GM19023 (cell line): ENCODE measurements around the gene IL26.
"Not testable (repeated sequence)": the region's sequence is repeated elsewhere in the genome, so short reads cannot be mapped to it uniquely, and the experiment has no call there.

Source experiments
- ATAC-seq: cut with Tn5 transposase; IDR thresholded peaks from one replicate; pipeline ENCODE4 v1.9.1; 2021; ENCODE audit warnings: mild to moderate bottlenecking, moderate library complexity; ENCODE audit not compliant: unreplicated experiment

IL26 gene

DNA sequence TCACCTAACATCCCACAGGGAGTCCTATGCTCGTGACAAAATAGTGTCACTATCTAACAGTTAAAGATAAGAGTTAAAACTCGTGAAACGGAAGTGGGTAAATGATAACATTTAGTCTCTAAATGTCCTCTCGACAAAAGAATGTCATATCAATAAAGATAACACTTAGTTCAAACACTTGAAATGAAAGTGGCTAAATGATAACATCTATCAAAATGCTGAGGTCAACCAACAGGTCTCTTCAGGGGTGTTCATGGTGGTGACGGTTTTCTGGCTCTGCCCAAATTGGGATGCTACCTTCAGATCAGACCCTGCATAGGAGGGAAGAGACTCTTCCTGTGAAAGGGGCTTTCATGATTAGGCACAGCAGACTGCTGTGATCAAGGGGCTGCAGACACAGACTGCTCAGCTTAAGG lies 22.1 kb downstream of the IL26 start:
- no peak for ATAC-seq

DNA sequence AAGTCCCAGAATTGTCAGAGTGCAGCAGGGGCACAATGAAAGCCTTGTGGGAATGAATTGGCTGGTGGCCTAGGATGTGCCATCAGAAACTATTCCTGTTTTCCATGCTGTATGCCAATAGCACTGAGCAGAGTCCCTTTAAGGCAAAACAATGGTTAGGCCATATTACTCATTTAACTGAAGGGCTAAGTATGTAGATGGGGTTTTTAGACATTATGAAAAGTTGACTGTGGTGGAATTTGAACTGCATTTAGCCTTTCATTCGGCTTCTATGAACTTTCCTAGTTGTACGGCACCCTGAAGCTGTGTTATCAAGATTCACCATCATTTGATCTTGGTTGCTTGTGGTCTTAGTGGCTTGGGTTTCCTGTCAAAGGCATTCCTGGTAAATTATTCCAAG lies 24.8 kb downstream of the IL26 start:
- no peak for ATAC-seq

DNA sequence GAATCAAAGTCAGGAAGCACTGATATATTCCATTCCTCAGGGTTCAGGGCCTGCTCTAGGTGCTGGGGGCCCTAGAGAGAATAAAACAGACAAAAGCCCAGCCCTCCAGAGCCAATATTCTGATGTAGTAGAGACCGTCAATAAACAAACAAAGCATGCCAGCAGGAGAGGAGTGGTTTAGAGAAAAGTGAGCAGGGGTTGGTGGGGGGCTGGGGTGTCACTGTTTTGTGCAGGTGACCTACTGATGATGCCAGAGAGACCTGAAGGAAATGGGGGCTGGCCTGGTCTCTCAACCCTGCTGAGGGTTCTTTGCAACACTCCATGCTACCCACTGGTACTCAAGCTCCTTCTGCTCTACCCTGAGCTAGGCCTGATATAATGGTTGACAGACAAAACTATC lies 26.5 kb downstream of the IL26 start:
- no peak for ATAC-seq

DNA sequence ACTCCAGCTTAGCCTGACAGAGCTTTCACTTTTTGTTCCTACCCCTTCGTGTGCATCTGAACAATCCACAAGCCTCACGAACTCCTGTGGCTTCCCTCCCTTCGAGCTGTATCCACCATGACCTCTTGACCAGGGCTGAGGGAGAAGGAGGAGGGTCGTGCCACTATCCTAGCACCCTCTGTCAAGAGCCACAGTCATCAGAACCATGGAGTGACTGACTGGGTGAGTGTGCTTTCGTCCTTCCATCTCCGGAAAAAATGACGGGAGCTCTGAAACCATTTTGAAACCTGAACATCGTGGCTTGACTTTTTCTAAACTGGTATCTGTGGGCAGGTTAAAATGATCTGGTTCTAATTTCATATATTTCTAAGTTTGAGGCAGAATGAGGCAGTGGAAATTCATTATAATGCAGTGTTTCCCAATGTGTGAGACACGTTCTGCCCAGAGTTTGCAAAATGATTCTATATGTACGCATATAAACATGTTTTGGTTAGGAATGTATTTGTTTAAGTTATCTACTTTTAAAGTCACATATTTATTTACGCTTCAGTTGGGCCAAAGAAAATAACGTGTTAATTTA lies 27.0 kb downstream of the IL26 start:
- ATAC-seq: no peak

DNA sequence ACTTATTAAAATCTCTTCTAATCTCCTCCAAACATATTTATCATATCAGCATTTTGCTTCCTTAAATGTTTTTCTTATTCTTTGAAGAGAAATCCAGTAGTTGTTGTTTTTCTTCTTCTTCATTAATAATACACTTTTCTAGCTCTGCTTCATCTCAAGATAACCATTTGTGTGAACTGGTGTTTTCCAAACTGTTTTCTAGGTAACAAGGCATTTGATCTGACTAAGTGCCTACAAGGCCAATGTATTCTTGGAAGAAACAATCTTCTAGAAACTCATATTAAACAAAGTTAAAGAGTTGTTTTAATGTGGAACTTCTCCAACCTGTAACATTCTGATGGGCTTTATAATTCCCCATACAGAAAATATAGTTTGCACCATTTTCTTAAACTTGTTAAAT lies 35.3 kb downstream of the IL26 start:
- no peak for ATAC-seq

DNA sequence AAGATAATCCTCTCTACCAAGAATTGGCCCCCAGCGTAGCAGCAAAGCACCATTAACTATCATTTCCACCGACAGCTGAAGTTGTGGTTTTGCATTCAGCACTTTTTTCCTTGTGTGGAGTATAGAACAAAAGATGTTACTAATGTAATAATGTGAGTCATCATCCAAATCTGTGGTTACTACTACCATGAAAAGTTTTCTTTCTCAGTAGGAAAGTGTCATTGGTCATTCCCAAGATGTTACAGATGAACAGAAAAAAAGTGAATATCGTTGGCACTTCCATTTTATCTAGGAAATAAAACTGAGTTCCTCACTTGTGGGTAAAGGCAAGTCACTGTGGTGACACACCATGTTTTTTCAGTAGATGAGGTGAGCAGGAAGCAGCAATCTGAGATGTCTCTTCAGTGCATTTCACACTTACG lies 35.8 kb downstream of the IL26 start:
- ATAC-seq: no peak

DNA sequence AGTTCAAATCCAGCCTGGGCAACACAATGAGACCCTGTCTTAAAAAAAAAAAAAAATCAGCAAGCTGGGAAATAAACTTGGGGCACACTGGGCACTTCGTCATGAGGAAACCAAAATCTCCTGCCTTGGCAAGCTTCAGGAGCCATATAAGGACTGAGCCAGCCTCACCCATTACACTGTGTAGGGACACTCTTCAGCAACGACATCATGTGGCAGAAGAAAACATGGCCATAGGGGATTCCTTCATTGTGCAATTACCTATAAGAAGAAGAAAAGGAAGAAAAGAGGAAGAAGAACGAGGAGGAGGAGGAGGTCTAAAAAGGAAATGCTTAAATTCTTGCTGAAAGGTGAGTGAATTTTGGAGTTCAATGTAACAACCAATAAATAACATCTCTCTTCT lies 40.0 kb downstream of the IL26 start:
- no peak for ATAC-seq

DNA sequence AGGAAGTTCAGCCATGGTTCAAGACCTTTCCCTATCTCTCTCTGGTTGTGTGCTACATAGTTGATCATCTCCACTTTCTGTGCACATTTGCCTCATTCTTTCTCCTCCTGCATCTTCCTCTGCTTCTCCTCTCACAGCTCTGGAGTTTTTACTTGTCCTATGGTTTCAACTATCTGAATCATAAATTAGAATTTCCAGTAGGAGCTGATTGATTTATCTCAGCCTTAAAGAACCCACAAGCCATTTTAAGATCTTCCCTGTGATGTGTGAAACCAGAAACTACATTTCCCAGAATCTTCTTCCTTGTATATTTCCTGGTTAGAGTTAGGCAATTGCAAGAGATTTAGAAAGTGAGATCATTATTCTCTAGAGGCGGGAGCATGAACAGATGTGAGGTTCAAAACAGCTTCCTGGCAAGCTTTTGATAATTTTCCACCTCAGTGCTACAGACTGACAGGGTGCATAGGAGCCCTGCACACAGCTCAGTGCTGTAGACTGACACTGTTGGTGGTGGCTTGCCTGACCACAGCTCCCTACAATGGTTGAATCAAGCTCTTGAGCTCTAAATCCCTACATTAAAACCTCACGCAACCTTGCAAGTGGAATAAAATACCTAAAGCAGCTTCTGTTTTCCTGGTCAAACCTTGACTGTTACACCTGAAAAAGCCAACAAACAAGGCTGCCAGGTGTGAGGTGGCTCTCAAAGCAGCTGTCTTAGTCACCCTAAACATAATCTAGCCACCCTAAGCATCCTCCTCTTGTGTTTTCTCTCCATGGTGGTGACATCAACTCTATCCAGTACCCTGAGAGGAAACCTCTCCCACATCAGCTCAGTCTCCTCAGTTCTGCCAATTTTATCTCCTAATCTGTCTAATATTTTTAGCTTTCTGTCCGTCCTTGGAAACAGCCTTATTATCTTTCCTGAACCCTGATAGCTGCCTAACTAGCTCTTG lies 44.5 kb downstream of the IL26 start:
- ATAC-seq: no peak

DNA sequence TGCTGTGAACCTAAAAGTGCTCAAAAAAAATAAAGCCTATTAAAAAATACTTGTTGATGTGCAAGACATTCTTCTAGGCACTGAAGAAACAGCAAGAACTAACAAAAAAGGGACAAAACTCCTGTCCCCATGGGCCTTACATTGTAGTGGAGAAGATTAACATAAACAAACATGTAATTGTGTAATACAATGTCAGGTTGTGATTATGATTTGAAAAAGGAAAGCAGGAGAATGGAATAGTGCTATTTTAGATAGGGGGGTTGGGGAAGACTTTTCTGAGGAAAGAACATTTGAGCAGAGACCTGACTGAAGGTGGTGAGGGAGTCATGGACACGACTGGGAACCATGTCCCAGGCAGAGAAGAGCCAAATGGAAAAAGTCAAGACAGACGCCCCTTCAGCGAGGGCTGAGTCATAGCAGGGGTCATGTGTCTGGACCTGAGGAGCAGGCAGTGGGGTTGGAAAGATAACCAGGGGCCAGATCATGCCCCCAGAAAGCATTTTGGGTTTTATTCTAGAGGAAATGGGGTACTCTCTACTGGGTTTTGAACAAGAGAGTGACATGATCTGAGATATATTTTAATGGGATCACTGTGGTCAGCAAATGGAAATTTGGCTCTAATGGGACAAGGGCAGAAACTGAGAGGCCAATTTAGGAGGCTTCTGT lies 46.7 kb downstream of the IL26 start:
- ATAC-seq: no peak

DNA sequence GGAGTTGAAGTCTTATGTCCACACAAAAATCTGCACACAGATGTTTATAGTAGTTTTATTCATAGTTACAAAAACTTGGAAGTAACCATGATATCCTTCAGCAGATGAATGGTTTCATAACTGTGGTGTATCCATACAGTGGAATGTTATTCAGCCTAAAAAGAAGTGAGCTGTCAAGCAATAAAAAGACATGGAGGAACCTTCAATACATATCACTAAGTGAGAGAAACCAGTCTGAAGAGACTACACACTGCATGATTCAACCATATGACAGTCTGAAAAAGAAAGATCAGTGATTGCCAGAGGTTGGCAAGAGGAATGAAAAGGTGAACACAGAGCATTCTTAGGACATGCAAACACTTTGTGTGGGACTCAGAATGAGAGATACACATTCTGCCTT lies 47.4 kb downstream of the IL26 start:
- ATAC-seq: no peak

DNA sequence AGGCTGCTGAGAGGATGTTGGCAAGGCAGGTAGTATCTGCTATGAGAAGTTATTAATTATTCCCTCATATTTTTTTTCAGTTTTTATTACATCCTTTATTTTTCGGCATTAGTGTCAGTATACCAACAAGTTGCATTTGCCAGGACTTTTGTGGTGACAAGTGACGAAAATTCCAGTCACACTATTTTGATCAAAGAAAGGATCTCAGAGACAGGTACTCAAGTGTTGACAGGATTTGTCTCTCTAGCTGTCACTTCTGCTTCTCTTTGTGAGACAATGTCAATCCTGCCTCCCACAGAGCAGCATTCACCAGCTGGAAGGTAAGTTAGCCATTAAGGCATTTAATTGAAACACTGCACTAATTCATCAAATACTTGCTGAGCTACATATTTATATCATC lies 48.0 kb downstream of the IL26 start:
- ATAC-seq: no peak

DNA sequence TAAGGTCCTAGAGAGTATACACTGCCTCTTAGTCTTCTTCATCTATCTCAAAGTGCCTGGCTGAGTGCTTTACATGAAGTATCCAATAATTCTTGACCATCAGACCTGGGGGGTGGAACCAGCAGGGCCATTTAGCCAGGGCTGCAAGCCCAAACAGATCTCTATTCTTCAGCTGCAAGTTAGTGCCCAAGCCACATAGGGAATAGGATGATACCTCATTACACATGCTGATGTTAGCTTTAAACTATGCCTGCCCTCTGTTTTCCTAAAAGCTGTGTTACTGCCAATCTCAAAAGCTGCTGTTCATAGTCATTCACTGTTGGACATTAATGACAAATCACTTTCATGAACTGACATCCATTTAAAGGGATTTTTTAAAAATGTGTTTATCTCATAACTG lies 49.4 kb downstream of the IL26 start:
- no peak for ATAC-seq

DNA sequence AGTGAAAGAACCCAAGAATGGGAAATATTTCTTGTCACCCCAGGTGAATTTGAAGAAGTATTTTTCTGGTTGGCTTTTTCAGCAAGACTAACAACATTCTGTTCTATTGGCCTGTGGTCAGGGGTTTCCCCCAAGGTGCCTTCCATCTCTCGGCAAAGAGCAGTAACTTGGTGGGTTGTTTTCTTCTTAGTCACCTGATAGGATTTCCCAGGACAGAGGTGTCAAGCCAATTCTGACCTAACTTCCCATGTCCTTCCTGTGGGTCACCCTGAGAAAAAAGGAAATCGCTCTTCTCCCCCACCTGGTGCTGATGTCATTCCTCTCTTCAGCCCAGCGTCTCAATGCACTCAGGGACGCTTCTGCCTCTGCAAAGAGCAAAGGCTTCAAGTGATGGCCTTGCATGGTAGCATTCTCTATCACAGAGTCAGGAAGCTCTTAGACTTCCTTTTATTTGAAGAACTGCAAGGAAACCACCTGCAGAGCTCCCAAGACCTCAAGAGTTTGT lies 50.0 kb downstream of the IL26 start:
- ATAC-seq: peak; percentile 94

DNA sequence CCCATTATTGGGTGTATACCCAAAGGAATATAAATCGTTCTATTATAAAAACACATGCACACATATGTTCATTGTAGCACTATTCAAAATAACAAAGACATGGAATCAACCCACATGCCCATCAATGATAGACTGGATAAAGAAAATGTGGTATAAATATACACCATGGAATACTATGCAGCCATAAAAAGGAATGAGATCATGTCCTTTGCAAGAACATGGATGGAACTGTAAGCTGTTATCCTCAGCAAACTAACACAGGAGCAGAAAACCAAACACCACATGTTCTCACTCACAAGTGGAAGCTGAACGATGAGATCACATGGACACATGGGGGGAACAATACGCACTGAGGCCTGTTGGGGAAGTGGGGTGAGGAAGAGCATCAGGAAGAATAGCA lies 50.8 kb downstream of the IL26 start:
- ATAC-seq: not testable (repeated sequence)

DNA sequence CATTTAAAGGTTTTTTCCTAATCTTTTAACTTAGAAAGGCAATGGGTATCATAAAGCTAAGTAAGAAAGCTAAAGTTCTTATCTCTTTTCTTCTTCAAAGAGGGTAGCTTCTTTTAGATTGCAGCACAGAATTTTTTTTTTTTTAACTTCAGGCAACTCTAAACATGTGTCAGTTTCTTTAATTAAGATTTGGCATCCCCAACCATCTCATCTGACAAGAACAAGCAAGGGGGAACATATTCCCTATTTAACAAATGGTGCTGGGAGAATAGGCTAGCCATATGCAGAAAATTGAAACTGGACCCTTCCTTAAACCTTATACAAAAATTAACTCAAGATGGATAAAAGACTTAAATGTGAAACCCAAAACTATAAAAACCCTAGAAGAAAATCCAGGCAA lies 51.8 kb downstream of the IL26 start:
- no peak for ATAC-seq

DNA sequence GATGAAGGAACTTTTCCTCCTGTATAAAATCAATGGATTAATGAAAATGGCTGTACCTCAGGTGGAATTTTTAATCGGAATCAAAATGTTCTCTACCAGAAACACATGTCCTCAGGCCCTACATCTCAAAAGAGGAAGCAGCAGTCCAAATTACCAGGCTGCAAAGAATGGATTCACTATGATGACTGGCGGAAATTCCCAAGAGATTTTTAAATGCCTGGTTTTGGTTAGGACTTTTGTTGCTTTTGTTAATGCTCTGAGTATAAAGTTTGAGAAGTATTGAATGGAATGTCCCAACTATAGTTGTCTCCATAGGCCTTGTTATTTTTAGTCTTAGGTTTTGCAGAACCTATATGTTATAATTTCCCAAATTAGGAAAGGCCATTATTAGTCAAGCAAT lies 54.9 kb downstream of the IL26 start:
- ATAC-seq: no peak

DNA sequence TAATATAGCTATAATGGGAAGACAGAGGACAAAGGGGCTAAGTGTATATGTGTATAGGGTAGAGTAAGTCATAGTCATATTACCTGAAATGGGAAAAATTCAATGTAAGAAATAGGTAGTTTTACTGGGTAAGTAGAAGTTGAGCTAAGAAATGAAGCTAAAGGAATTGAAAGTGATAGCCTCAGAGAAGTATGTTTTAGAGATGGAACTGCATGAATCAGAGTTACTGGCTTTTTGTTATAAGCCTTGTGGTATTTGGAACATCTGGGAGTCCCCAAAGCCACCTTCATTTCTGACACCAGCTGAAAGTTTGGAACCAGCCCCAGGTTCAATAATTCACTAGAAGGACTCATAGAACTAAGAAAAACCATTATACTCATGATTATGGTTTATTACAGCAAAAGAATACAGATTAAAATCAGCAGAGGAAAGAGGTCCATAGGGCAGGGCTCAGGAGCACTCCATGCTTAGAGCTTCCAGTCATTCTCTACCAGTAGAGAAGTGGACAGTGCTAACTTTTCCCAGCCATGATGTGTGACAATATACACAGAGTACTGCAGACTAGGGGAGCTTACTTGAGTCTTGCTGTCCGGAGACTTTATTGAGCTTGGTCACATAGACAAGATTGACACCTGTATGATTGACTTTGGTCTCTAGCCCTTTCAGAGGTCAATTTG lies 56.3 kb downstream of the IL26 start:
- no peak for ATAC-seq

DNA sequence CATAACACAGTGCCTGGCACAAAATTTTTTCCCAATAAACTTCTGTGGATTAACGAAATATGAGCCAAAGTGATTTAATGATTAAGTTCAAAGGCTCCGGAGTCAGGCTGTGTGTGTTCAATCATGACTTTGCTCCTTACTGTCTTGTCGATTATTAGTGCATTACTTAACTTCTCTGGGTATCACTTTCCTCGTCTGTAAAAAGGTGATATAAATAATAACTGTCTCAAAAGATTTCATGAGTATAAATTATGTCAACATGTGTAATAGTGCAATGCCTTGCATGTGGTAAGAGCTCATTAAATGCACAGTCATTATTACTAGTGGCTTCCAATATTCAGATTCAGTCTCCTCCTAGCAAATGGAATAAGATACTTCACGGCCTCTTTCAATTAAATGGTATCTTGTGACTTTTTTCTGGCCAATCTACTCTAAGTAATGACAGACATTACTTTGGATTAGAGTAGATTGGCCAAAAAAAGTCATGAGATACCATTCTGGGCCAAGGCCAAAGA lies 59.2 kb downstream of the IL26 start:
- no peak for ATAC-seq

DNA sequence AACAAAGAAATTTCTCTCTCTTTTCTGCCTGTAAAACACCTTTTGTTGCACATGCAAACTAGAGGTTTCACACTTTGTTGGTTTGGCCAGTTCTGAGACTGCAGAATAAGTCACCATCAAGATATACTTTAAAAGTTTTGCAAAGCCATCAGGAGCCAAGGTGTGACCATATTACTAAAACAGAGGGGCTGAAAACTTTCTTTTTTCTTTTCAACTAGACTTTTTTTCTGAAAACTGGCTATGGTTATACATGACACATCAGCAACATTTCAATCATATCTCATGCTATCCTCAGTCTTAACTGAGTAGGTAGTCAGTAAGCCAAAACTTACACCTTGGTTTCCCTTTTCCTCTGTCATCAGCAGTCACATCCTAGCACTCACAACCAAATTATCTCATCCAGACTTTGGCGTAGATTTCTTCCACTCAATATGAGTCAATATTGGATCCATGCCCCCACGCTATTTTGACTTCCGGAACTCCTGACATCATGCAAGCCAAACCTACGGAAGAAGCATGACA lies 62.0 kb downstream of the IL26 start:
- ATAC-seq: no peak

DNA sequence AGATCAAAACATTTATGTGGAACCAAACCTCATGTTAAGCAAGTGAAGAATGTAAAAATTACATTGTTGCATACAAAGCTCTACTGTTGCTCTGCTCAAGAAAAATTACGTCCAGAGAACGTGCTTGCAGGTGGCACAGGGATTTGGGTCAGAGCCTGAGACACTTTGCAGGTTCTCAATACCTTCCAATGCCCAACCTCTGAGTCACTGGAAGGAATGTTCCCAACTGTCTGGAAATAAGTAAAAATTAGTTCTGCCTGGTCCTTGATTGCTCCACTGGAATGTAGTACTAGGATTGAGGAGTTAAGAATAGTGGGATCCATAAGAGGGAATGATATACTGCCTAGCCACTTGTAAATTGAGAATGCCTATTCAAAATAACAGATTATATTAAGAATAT lies 63.2 kb downstream of the IL26 start:
- ATAC-seq: no peak
